Measurements from ENCODE around the gene SLC13A3.

The SLC13A3 gene

GRCh38 chr20:46649965-46650542 is 1.2 kb downstream of the SLC13A3 start:
- no peak for DNase-seq

- DNase-seq, result no peak
These were observed 1.7 kb downstream of the SLC13A3 start for GRCh38 chr20:46649650-46649949.

GRCh38 chr20:46648903-46649649 is 2.2 kb downstream of the SLC13A3 start:
- DNase-seq, result no peak

- DNase-seq, result no peak
These were observed 3.8 kb downstream of the SLC13A3 start for GRCh38 chr20:46647469-46647868.

GRCh38 chr20:46646659-46647380 is 4.4 kb downstream of the SLC13A3 start:
- no peak for DNase-seq

- no peak for DNase-seq
These were observed 5.1 kb downstream of the SLC13A3 start for GRCh38 chr20:46646122-46646521.

GRCh38 chr20:46644733-46645132 is 6.5 kb downstream of the SLC13A3 start:
- DNase-seq, result no peak

- no peak for DNase-seq
These were observed 7.1 kb downstream of the SLC13A3 start for GRCh38 chr20:46644160-46644559.

- DNase-seq, result no peak
These were observed 8.3 kb downstream of the SLC13A3 start for GRCh38 chr20:46642969-46643343.

- DNase-seq, result no peak
These were observed 8.8 kb downstream of the SLC13A3 start for GRCh38 chr20:46642265-46642968.

- no peak for DNase-seq
These were observed 9.8 kb downstream of the SLC13A3 start for GRCh38 chr20:46641424-46641823.

- DNase-seq, result no peak
These were observed 10.5 kb downstream of the SLC13A3 start for GRCh38 chr20:46640536-46641311.

GRCh38 chr20:46640044-46640443 is 11.2 kb downstream of the SLC13A3 start:
- DNase-seq, result no peak

- no peak for DNase-seq
These were observed 11.7 kb downstream of the SLC13A3 start for GRCh38 chr20:46639587-46639986.

GRCh38 chr20:46638898-46639274 is 12.4 kb downstream of the SLC13A3 start:
- no peak for DNase-seq

GRCh38 chr20:46638134-46638897 is 12.9 kb downstream of the SLC13A3 start:
- no peak for DNase-seq

- no peak for DNase-seq
These were observed 13.7 kb downstream of the SLC13A3 start for GRCh38 chr20:46637427-46638133.

GRCh38 chr20:46637020-46637419 is 14.2 kb downstream of the SLC13A3 start:
- no peak for DNase-seq

GRCh38 chr20:46636514-46636913 is 14.7 kb downstream of the SLC13A3 start:
- DNase-seq, result no peak

- no peak for DNase-seq
These were observed 15.6 kb downstream of the SLC13A3 start for GRCh38 chr20:46635514-46636136.

- no peak for DNase-seq
These were observed 16.7 kb downstream of the SLC13A3 start for GRCh38 chr20:46634528-46634927.

Data from stimulated activated CD4-positive, alpha-beta T cell treated with anti-CD3 and anti-CD28 coated beads, Interleukin-2, amount 100 ng/mL, for 48 hours (primary cell).